SK-N-SH (cell line): ENCODE data around the gene NR3C1. TPM values are rescaled to one million over a fixed set of nuclear protein-coding genes. Genes with fewer than 3 reads are reported as not detected.

Experiments used
- CTCF ChIA-PET: fragments of 300-600, 350-600 bp; formaldehyde crosslinking; extraction: SDS; loops from one replicate; lab custom pipeline; 2021; lab: Yijun Ruan, JAX
- POLR2A ChIA-PET: fragments of 350-600 bp; sonication (Branson Sonifier 250); formaldehyde crosslinking; extraction: SDS; loops from one replicate; lab custom pipeline; 2020; ENCODE audit warnings: antibody characterized with exemption, inconsistent platforms; lab: Yijun Ruan, JAX
- DNase-seq: peaks from one replicate; pipeline ENCODE4 v3.0.0; 2012
- H2AFZ ChIP-seq: fragments of 200-600 bp; sonication (generic); 2 replicates; pipeline ENCODE4 v1.8.1; 2016; ENCODE audit warnings: antibody characterized with exemption, mild to moderate bottlenecking, low read depth
- H3F3A ChIP-seq: fragments of 200-600 bp; sonication (generic); replicated peaks from 2 replicates; pipeline ENCODE3; 2016; ENCODE audit warnings: antibody characterized with exemption, mild to moderate bottlenecking; ENCODE audit not compliant: insufficient read depth
- H3K27ac ChIP-seq, 2 experiments: fragments of 200-500 bp in 1 of 2; fragments of 200-600 bp in 1 of 2; sonication (Bioruptor generic) in 1 of 2; sonication (generic), shearing (Covaris generic) in 1 of 2; 2 replicates each; pipeline versions ENCODE4 v1.5.1 to v1.6.1; 2014 to 2016; ENCODE audit warnings: low read depth in 2 of 2, inconsistent platforms in 1 of 2, low read length in 1 of 2, mild to moderate bottlenecking in 1 of 2, mixed read lengths in 1 of 2
- H3K27me3 ChIP-seq: fragments of 200-600 bp; sonication (generic), shearing (Covaris generic); 2 replicates; pipeline ENCODE4 v1.6.1; 2016; ENCODE audit warnings: mixed run types; ENCODE audit not compliant: insufficient read depth
- H3K36me3 ChIP-seq, 2 experiments: fragments of 200-500 bp in 1 of 2; fragments of 200-600 bp in 1 of 2; sonication (Bioruptor generic) in 1 of 2; sonication (generic) in 1 of 2; replicated peaks in 1 of 2; 2 replicates each; pipeline versions ENCODE3 to v1.5.1; 2014 to 2016; ENCODE audit warnings: low read length in 1 of 2, mild to moderate bottlenecking in 1 of 2; ENCODE audit not compliant: insufficient read depth in 2 of 2, control insufficient read depth in 1 of 2
- H3K4me1 ChIP-seq, 2 experiments: fragments of 200-500 bp in 1 of 2; fragments of 200-600 bp in 1 of 2; sonication (Bioruptor generic) in 1 of 2; sonication (generic), shearing (Covaris generic) in 1 of 2; 2 replicates each; pipeline versions ENCODE4 v1.5.1 to v1.6.1; 2014 to 2016; ENCODE audit warnings: low read depth in 1 of 2, low read length in 1 of 2, mixed run types in 1 of 2; ENCODE audit not compliant: insufficient read depth in 2 of 2, control insufficient read depth in 1 of 2
- H3K4me2 ChIP-seq: fragments of 200-600 bp; sonication (generic), shearing (Covaris generic); 2 replicates; pipeline ENCODE4 v1.6.1; 2017; ENCODE audit warnings: mixed run types
- H3K4me3 ChIP-seq, 2 experiments: fragments of 200-500 bp in 1 of 2; fragments of 200-600 bp in 1 of 2; sonication (Bioruptor generic) in 1 of 2; sonication (generic), shearing (Covaris generic) in 1 of 2; 2 replicates each; pipeline versions ENCODE4 v1.5.1 to v1.8.1; 2014 to 2016; ENCODE audit warnings: low read depth in 2 of 2, inconsistent platforms in 1 of 2, low read length in 1 of 2, mild to moderate bottlenecking in 1 of 2, mixed read lengths in 1 of 2, moderate library complexity in 1 of 2
- H3K79me2 ChIP-seq: fragments of 200-600 bp; sonication (generic); 2 replicates; pipeline ENCODE4 v1.8.1; 2017; ENCODE audit warnings: mild to moderate bottlenecking; ENCODE audit not compliant: insufficient read depth
- H3K9ac ChIP-seq: fragments of 200-600 bp; sonication (generic); 2 replicates; pipeline ENCODE4 v1.6.1; 2017; ENCODE audit warnings: mixed run types
- H3K9me2 ChIP-seq: fragments of 200-600 bp; sonication (generic); 2 replicates; pipeline ENCODE4 v1.6.1; 2017; ENCODE audit warnings: mixed run types
- H3K9me3 ChIP-seq: fragments of 200-600 bp; sonication (generic); 2 replicates; pipeline ENCODE4 v1.6.1; 2017; ENCODE audit warnings: mixed run types, mild to moderate bottlenecking, moderate library complexity
- H4K20me1 ChIP-seq: fragments of 200-600 bp; sonication (generic); 2 replicates; pipeline ENCODE4 v1.6.1; 2017; ENCODE audit warnings: mild to moderate bottlenecking, mixed run types; ENCODE audit not compliant: insufficient read depth
- CHD2 ChIP-seq: fragments of 150-350 bp; IDR thresholded peaks from 2 replicates; pipeline ENCODE4 v1.6.1; 2018; ENCODE audit warnings: low read length; ENCODE audit not compliant: partially characterized antibody
- EP300 ChIP-seq, 2 experiments: IDR thresholded peaks; 2 replicates each; pipeline versions ENCODE4 v1.4.0 to v1.6.1; 2012; ENCODE audit warnings: borderline replicate concordance in 1 of 2, low read depth in 1 of 2, low read length in 1 of 2
- FOXJ3 ChIP-seq: sonication (generic); formaldehyde crosslinking; IDR thresholded peaks from 2 replicates; pipeline ENCODE4 v1.5.1; 2020; ENCODE audit warnings: mild to moderate bottlenecking, missing genetic modification reagents
- GATA2 ChIP-seq: sonication (generic); formaldehyde crosslinking; IDR thresholded peaks from 2 replicates; pipeline ENCODE4 v1.5.0; 2020; ENCODE audit warnings: mild to moderate bottlenecking, missing genetic modification reagents
- JUND ChIP-seq: IDR thresholded peaks from 2 replicates; pipeline ENCODE4 v1.4.0; 2012
- MAX ChIP-seq: IDR thresholded peaks from 2 replicates; pipeline ENCODE4 v1.4.0; 2012; ENCODE audit warnings: low read depth
- MXI1 ChIP-seq: IDR thresholded peaks from 2 replicates; pipeline ENCODE4 v1.6.1; 2012; ENCODE audit warnings: mild to moderate bottlenecking, low read depth, low read length, improper control_type of control experiment
- NFIC ChIP-seq: IDR thresholded peaks from 2 replicates; pipeline ENCODE4 v1.4.0; 2012; ENCODE audit warnings: borderline replicate concordance
- RAD21 ChIP-seq: IDR thresholded peaks from 2 replicates; pipeline ENCODE4 v1.6.1; 2012; ENCODE audit warnings: mild to moderate bottlenecking, low read length
- RCOR1 ChIP-seq: fragments of 150-350 bp; IDR thresholded peaks from 2 replicates; pipeline ENCODE4 v1.6.1; 2017; ENCODE audit warnings: antibody characterized with exemption, low read length
- RXRA ChIP-seq: IDR thresholded peaks from 2 replicates; pipeline ENCODE4 v1.4.0; 2012; ENCODE audit warnings: low read depth, mild to moderate bottlenecking, borderline replicate concordance
- TAF1 ChIP-seq: IDR thresholded peaks from 2 replicates; pipeline ENCODE4 v1.6.1; 2012; ENCODE audit warnings: low read depth, mild to moderate bottlenecking, low read length, moderate library complexity, borderline replicate concordance
- TCF12 ChIP-seq: IDR thresholded peaks from 2 replicates; pipeline ENCODE4 v1.4.0; 2012
- WGBS: methylation state at CpG from one replicate; pipeline ENCODE4 v1.1.6; 2017; ENCODE audit warnings: low lambda C conversion rate; 5-methylcytosine and 5-hydroxymethylcytosine counted together
- polyA plus RNA-seq, 3 experiments: library from polyadenylated mRNA; depleted of rRNA; stranded (reverse); fragments of >200 nt; gene quantifications; 2 replicates each; pipeline ENCODE4 v1.2.3, GENCODE V29; 2012
- TF ChIP-seq, protein P1 (sequence below): IDR thresholded peaks from 2 replicates; pipeline ENCODE4; 2012

Gene NR3C1
- polyA plus RNA-seq, 1 of the 3 experiments (the other 2 are of a cell fraction): 7.1 TPM

DNA sequence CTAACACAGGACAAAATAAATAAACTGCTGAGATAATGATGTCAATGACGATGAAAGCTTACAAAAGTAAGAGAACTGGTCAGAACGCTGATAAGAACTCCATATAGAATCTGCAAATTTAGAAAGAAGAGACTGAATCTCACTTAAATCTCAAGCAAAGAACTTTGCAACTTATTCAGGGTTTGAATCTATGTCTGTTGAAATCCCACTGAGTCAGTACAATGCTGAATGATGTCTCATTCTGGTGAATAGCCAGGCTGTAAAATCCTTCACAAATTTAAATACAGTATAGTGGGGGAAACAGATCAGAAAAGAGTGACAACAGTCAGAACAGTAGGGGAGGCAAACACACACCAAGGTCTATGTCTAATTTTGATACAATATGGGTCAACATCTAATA lies 38.9 kb upstream of the NR3C1 start:
- WGBS: 93% methylated on average over 2 of the region's 2 CpGs
- Histone ChIP-seq H3K36me3 (no peaks in the 10 kb centered on the region), H3K9me2 (no peaks in the 10 kb centered on the region), H3K4me3 (no peak overlapping the region), H3K79me2 (no peaks in the 10 kb centered on the region), H3K4me1 (peaks cover 0 to 7% of the 10 kb centered on the region in 2 experiments; a peak in 2 of 4 replicates), H4K20me1 (no peaks in the 10 kb centered on the region), H3K9me3 (no peaks in the 10 kb centered on the region), H3K9ac (no peak overlapping the region), H3K4me2 (no peak overlapping the region), H3K27me3 (no peaks in the 10 kb centered on the region), H2AFZ (no peak overlapping the region), H3F3A (no peaks in the 10 kb centered on the region), H3K27ac (no peak overlapping the region)
- TF ChIP-seq JUND: no peak
- ChIA-PET CTCF (no interaction called here), POLR2A (no interaction called here)
- DNase-seq: no peak

- Histone ChIP-seq H3F3A (no peaks in the 10 kb centered on the region), H3K9me3 (no peaks in the 10 kb centered on the region), H2AFZ (no peak overlapping the region; the same call in 1 of the 2 replicates), H3K27ac (peak overlapping the region in 1 of 2 experiments; percentile 67; a peak in 2 of 4 replicates), H3K9me2 (no peaks in the 10 kb centered on the region), H3K9ac (no peak overlapping the region), H3K4me3 (no peak overlapping the region), H3K79me2 (no peaks in the 10 kb centered on the region), H3K27me3 (no peaks in the 10 kb centered on the region), H4K20me1 (no peaks in the 10 kb centered on the region), H3K4me2 (no peak overlapping the region), H3K4me1 (peaks cover 0 to 7% of the 10 kb centered on the region in 2 experiments; a peak in 2 of 4 replicates), H3K36me3 (no peaks in the 10 kb centered on the region)
- ChIA-PET POLR2A (no interaction called here), CTCF (interaction anchor here (0.6 to 2.4 kb wide), 7 partner anchors 23 to 622 kb away, joined by 3 to 6 read pairs (median 3); partner anchors contain the start of gene NR3C1)
- peak; percentile 48; the same call in 1 of the 2 replicates for TF ChIP-seq TCF12
- TF ChIP-seq FOXJ3 (CRISPR knock-in tag): peak; percentile 82
- TF ChIP-seq GATA2 (CRISPR knock-in tag): peak; percentile 96
- peak; percentile 95 for TF ChIP-seq RCOR1
- TF ChIP-seq, protein P1, sequence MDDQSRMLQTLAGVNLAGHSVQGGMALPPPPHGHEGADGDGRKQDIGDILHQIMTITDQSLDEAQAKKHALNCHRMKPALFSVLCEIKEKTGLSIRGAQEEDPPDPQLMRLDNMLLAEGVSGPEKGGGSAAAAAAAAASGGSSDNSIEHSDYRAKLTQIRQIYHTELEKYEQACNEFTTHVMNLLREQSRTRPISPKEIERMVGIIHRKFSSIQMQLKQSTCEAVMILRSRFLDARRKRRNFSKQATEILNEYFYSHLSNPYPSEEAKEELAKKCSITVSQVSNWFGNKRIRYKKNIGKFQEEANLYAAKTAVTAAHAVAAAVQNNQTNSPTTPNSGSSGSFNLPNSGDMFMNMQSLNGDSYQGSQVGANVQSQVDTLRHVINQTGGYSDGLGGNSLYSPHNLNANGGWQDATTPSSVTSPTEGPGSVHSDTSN: peak; percentile 16; the same call in 1 of the 2 replicates
- TF ChIP-seq MAX: no peak
- TF ChIP-seq NFIC: peak; percentile 53
- peak; percentile 86 for TF ChIP-seq CHD2
- TF ChIP-seq EP300 (IDR thresholded peaks at IDR 0.05; ENCODE audit: borderline replicate concordance in 1 of 2, low read depth in 1 of 2, low read length in 1 of 2): peak in 1 of 2 experiments; percentile 94; a peak in 2 of 4 replicates
- no peak for TF ChIP-seq TAF1
- peak; percentile 43; the same call in 1 of the 2 replicates for TF ChIP-seq RAD21
- TF ChIP-seq MXI1: peak; percentile 71; the same call in 1 of the 2 replicates
- no peak for TF ChIP-seq RXRA
- peak; percentile 72 for DNase-seq
- WGBS: 40% methylated on average over 2 of the region's 2 CpGs
Measured at GRCh38 chr5:143440448-143441115, 37.1 kb upstream of the NR3C1 start.
